ENCODE measurements around the gene GRK6. TPM values are rescaled to one million over a fixed set of nuclear protein-coding genes. Genes with fewer than 3 reads are reported as not detected.

GRK6 gene
- total and polyA plus RNA-seq, 11 donors = 6.8 to 33.2 (median 17.3) TPM

DNA sequence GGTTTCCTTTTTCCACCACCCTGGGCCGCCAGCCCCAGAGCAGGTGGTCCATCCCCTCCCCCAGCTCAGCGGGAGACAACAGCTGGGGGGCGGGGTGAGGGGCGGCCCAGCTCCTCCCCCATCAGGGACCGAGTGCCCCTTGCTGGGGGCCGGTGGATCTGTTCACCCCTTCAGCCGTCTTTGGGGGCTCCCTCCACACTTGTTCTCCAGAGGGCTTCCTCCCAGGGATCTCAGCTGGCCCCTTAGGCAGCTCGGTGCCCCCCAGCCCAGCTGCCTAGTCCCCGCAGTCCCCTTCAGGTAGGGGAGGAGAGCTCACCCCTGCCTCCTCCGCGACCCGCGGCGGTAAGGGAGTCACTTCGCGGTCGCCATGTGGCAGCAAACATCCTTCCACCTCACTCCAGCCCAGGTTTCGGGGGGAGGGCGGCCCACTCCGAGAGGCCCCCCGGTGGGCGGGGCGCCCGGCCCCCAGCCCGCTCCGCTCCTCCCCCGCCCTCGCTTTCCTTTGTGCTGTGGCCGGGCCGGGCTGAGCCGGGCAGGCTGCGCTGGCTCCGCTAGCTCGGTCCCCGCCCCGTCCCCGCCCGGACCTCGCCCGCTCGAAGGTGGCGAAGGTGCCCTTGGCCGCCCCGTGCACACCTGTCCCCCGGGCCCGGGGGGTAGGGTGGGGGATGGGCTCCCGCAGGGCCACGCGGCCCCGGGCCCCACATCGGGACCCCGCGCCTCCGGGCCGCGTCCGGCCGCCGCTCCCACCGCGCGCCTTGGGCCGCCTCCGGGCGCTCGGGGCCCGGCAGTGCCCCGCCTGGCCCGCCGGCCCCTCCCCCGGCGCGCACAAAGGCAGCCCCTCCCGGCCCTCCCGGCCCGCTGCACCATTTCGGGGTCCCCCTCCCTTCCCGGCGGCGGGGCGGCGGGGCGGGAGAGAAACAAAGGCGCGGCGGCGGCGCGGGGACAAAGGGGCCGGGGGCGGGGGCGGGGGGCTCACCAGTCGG is 46.3 kb downstream of the GRK6 start:
- peak in 3 of 4 donors; percentile 9 to 25 (median 12) for ATAC-seq
- intact Hi-C loops (cut with DNase I) = no loop called here

GRCh38 chr5:177473443-177474001 is 47.0 kb downstream of the GRK6 start, which contains the start of gene DBN1:
Gene DBN1, minus strand, starts transcription at chr5:177473634. Its CDS starts 113 bp downstream, at chr5:177473521.
- Histone ChIP-seq H3K36me3 (peaks cover 0 to 1% (median 0%) of the 10 kb centered on the region in 9 donors), H3K4me1 (peaks cover 0 to 68% (median 49%) of the 10 kb centered on the region in 12 donors), H3K4me3 (peak within 1 kb of the TSS; percentile 63 to 97 (median 76)), H3K27ac (peak within 1 kb of the TSS; percentile 65 to 93 (median 84)), H3K27me3 (peaks cover 0 to 31% (median 5%) of the 10 kb centered on the region in 9 donors), H3K9me3 (no peaks in the 10 kb centered on the region)
- intact Hi-C loops (cut with DNase I) = loop anchor here in 1 of 10 donors (2.0 kb wide), 1 partner anchor 23 kb away; the partner anchor contains the start of gene PDLIM7
- WGBS, 4 donors = 1 to 5% (median 2%) methylated on average over 11 to 63 of the region's 69 CpGs
- peak in 2 of 5 donors; percentile 65 to 69 for DNase-seq
- TF ChIP-seq, protein P1, sequence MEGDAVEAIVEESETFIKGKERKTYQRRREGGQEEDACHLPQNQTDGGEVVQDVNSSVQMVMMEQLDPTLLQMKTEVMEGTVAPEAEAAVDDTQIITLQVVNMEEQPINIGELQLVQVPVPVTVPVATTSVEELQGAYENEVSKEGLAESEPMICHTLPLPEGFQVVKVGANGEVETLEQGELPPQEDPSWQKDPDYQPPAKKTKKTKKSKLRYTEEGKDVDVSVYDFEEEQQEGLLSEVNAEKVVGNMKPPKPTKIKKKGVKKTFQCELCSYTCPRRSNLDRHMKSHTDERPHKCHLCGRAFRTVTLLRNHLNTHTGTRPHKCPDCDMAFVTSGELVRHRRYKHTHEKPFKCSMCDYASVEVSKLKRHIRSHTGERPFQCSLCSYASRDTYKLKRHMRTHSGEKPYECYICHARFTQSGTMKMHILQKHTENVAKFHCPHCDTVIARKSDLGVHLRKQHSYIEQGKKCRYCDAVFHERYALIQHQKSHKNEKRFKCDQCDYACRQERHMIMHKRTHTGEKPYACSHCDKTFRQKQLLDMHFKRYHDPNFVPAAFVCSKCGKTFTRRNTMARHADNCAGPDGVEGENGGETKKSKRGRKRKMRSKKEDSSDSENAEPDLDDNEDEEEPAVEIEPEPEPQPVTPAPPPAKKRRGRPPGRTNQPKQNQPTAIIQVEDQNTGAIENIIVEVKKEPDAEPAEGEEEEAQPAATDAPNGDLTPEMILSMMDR (IDR thresholded peaks at IDR 0.05) = no peak
- TF ChIP-seq POLR2A (IDR thresholded peaks at IDR 0.05) = no peak
- ATAC-seq = peak in 3 of 4 donors; percentile 18 to 59 (median 58)

More for the DNA sequence above, 46.3 kb downstream of the GRK6 start:
- H3K9me3 ChIP-seq = no peaks in the 10 kb centered on the region
- peak in 1 of 5 donors; percentile 59 for DNase-seq
- H3K27me3 ChIP-seq = peaks cover 0 to 31% (median 5%) of the 10 kb centered on the region in 9 donors
- H3K4me3 ChIP-seq = peak overlapping the region; percentile 63 to 97 (median 76)
- no peak for TF ChIP-seq POLR2A (IDR thresholded peaks at IDR 0.05)
- 2 to 5% (median 4%) methylated on average over 30 to 93 of the region's 93 CpGs for WGBS, 4 donors
- H3K4me1 ChIP-seq = peaks cover 0 to 66% (median 45%) of the 10 kb centered on the region in 12 donors
- peaks cover 0 to 7% (median 0%) of the 10 kb centered on the region in 9 donors for H3K36me3 ChIP-seq
- peak overlapping the region; percentile 65 to 93 (median 84) for H3K27ac ChIP-seq

DNA sequence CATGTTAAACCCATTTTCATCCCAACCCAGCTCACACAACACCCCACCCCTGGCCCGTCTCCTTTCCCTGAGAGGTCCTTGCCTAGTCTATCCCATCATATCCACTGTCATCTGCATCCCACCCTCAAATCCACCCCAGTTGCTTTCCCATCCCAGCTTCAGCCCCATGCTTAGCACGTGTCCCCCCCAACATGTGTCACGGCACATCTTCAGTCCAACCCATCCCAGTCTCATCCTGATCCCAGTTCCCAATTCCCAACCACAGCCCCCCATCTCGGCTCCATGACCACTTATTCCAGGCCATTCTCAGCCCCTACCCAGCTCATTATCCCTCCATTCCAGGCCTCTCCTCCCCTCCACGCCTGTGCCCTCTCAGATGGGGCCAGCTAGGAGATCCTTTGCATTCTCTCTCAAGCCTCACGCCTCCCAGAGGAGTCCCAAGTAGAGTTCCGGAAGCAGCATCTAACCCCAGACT is 47.6 kb downstream of the GRK6 start:
- TF ChIP-seq POLR2A (IDR thresholded peaks at IDR 0.05) = no peak
- TF ChIP-seq, protein P1 (IDR thresholded peaks at IDR 0.05) = no peak
- Histone ChIP-seq H3K27ac (peak overlapping the region in 8 of 12 donors; percentile 18 to 89 (median 54)), H3K36me3 (no peaks in the 10 kb centered on the region), H3K4me1 (peaks cover 0 to 68% (median 50%) of the 10 kb centered on the region in 12 donors), H3K4me3 (peak overlapping the region in 6 of 12 donors; percentile 66 to 97 (median 90)), H3K27me3 (peaks cover 0 to 31% (median 5%) of the 10 kb centered on the region in 9 donors), H3K9me3 (no peaks in the 10 kb centered on the region)
- DNase-seq (no peak), ATAC-seq (no peak)
- intact Hi-C loops (cut with DNase I) = loop anchor here in 1 of 10 donors (2.0 kb wide), 1 partner anchor 23 kb away; the partner anchor contains the start of gene PDLIM7
- 42 to 59% (median 48%) methylated on average over 7 of the region's 7 CpGs for WGBS, 4 donors

GRCh38 chr5:177474846-177475562 is 48.5 kb downstream of the GRK6 start:
- no peaks in the 10 kb centered on the region for H3K36me3 ChIP-seq
- TF ChIP-seq POLR2A (IDR thresholded peaks at IDR 0.05) = no peak
- H3K27ac ChIP-seq = peak overlapping the region in 3 of 12 donors; percentile 20 to 89 (median 84)
- H3K27me3 ChIP-seq = peaks cover 0 to 31% (median 5%) of the 10 kb centered on the region in 9 donors
- peaks cover 0 to 68% (median 50%) of the 10 kb centered on the region in 12 donors for H3K4me1 ChIP-seq
- no peaks in the 10 kb centered on the region for H3K9me3 ChIP-seq
- intact Hi-C loops (cut with DNase I) = loop anchor here in 1 of 10 donors (2.0 kb wide), 1 partner anchor 22 kb away; the partner anchor contains the start of gene PDLIM7
- DNase-seq (peak in 1 of 5 donors; percentile 23), ATAC-seq (no peak)
- H3K4me3 ChIP-seq = no peak overlapping the region
- WGBS, 4 donors = 53 to 68% (median 57%) methylated on average over 4 of the region's 4 CpGs

All from heart left ventricle (tissue), 16 donors.